Body of pancreas (tissue), 4 donors: ENCODE results near the gene ZNF441. TPM values are rescaled to one million over a fixed set of nuclear protein-coding genes. Genes with fewer than 3 reads are reported as not detected.

ENCODE experiments used
- ATAC-seq: fragments of 150-250 bp; one replicate; pipeline ENCODE4 v1.9.1; 2016
- DNase-seq, 4 donors: peaks; one replicate each; pipeline ENCODE4 v3.0.0-alpha.2; 2019
- H3K27ac ChIP-seq, 4 donors: fragments of 200-600 bp; sonication (generic); 1 replicate in 3 of 4; 2 replicates in 1 of 4; pipeline versions ENCODE4 v1.5.1 to v1.6.1; 2016 to 2019; ENCODE audit warnings: mild to moderate bottlenecking in 1 of 4, mixed read lengths in 1 of 4, moderate library complexity in 1 of 4
- H3K27me3 ChIP-seq, 2 donors: fragments of 200-600 bp; sonication (generic); one replicate each; pipeline ENCODE4 v1.6.0; 2016; ENCODE audit warnings: mild to moderate bottlenecking in 1 of 2
- H3K36me3 ChIP-seq, 2 donors: fragments of 200-600 bp; sonication (generic); replicated peaks in 1 of 2; 2 replicates each; pipeline ENCODE4 v1.5.1; 2016; ENCODE audit warnings: low read depth in 2 of 2; ENCODE audit not compliant: insufficient read depth in 1 of 2
- H3K4me1 ChIP-seq: fragments of 200-600 bp; sonication (generic); one replicate; pipeline ENCODE4 v1.6.0; 2016
- H3K4me3 ChIP-seq, 2 donors: fragments of 200-600 bp; sonication (generic); 1 replicate in 1 of 2; 2 replicates in 1 of 2; pipeline ENCODE4 v1.5.1; 2016 to 2019
- H3K9me3 ChIP-seq, 3 donors: fragments of 200-600 bp; sonication (generic); 1 replicate in 2 of 3; 2 replicates in 1 of 3; pipeline ENCODE4 v1.5.1; 2016
- CTCF ChIP-seq, 7 experiments: fragments of 450-650 bp in 4 of 7; fragments of 200-600 bp in 3 of 7; sonication (generic) in 3 of 7; IDR thresholded peaks; one replicate each; pipeline ENCODE4 v1.5.1; 2016 to 2019; ENCODE audit warnings: antibody characterized with exemption in 7 of 7
- POLR2A ChIP-seq, 3 donors: fragments of 450-650 bp; IDR thresholded peaks; one replicate each; pipeline ENCODE4 v1.6.1; 2016; ENCODE audit warnings: antibody characterized with exemption in 3 of 3, mild to moderate bottlenecking in 2 of 3
- WGBS, 2 donors: methylation state at CpG; one replicate each; pipeline ENCODE4 v1.1.5; 2017; 5-methylcytosine and 5-hydroxymethylcytosine counted together
- intact Hi-C: fragments of 100-400 bp; cut with DNase I; formaldehyde crosslinking; loops from one replicate; pipeline ENCODE4 v1.15.1; 2023
- total RNA-seq, 2 donors: library from RNA; depleted of rRNA; stranded (reverse); fragments of >200 nt; gene quantifications; one replicate each; pipeline ENCODE4 v1.1.0, GENCODE V29; 2016

The ZNF441 gene
- total RNA-seq, 2 donors from 2014 or later = 7.3 to 13.8 TPM

GRCh38 chr19:11783767-11784166, 17.0 kb downstream of the ZNF441 start:
- H3K36me3 ChIP-seq = peaks cover 24 to 30% of the 10 kb centered on the region in 2 donors
- ATAC-seq = no peak
- 96 to 100% methylated on average over 1 of the region's 1 CpG for WGBS, 2 donors
- no peaks in the 10 kb centered on the region for H3K27me3 ChIP-seq
- intact Hi-C loops = loop anchor here (10.0 kb wide), 1 partner anchor 211 kb away; no protein-coding TSS in a partner anchor
- DNase-seq = no peak
- H3K4me1 ChIP-seq = no peaks in the 10 kb centered on the region
- H3K9me3 ChIP-seq = peaks cover 0 to 84% (median 0%) of the 10 kb centered on the region in 3 donors
- TF ChIP-seq POLR2A (IDR thresholded peaks at IDR 0.05) (no peak), CTCF (IDR thresholded peaks at IDR 0.05) (no peak)
- H3K4me3 ChIP-seq = no peak overlapping the region
- no peak overlapping the region for H3K27ac ChIP-seq

- no peak for ATAC-seq
Measured at GRCh38 chr19:11784356-11784755, 17.6 kb downstream of the ZNF441 start.

GRCh38 chr19:11787536-11787935, 20.7 kb downstream of the ZNF441 start:
- 70 to 84% methylated on average over 3 of the region's 3 CpGs for WGBS, 2 donors

More at GRCh38 chr19:11784356-11784755, 17.6 kb downstream of the ZNF441 start:
- DNase-seq = no peak
- Histone ChIP-seq H3K36me3 (peaks cover 23 to 24% of the 10 kb centered on the region in 2 donors), H3K9me3 (peaks cover 0 to 83% (median 0%) of the 10 kb centered on the region in 3 donors), H3K4me3 (no peak overlapping the region), H3K27ac (no peak overlapping the region), H3K4me1 (no peaks in the 10 kb centered on the region), H3K27me3 (no peaks in the 10 kb centered on the region)
- 96% methylated on average over 3 of the region's 3 CpGs for WGBS, 2 donors
- TF ChIP-seq CTCF (IDR thresholded peaks at IDR 0.05) (no peak), POLR2A (IDR thresholded peaks at IDR 0.05) (no peak)
- intact Hi-C loops = loop anchor here (10.0 kb wide), 1 partner anchor 210 kb away; no protein-coding TSS in a partner anchor

GRCh38 chr19:11792942-11793341, 26.1 kb downstream of the ZNF441 start:
- H3K36me3 ChIP-seq = no peaks in the 10 kb centered on the region
- no peaks in the 10 kb centered on the region for H3K27me3 ChIP-seq
- no peak overlapping the region for H3K4me3 ChIP-seq
- H3K9me3 ChIP-seq = peaks cover 0 to 23% (median 0%) of the 10 kb centered on the region in 3 donors
- no peak for ATAC-seq
- H3K27ac ChIP-seq = no peak overlapping the region
- no peak for TF ChIP-seq POLR2A (IDR thresholded peaks at IDR 0.05)
- TF ChIP-seq CTCF (IDR thresholded peaks at IDR 0.05) = no peak
- intact Hi-C loops = no loop called here
- DNase-seq = no peak
- H3K4me1 ChIP-seq = peaks cover 10% of the 10 kb centered on the region

More at GRCh38 chr19:11787536-11787935, 20.7 kb downstream of the ZNF441 start:
- Histone ChIP-seq H3K4me3 (no peak overlapping the region), H3K27ac (no peak overlapping the region), H3K27me3 (no peaks in the 10 kb centered on the region), H3K9me3 (peaks cover 0 to 64% (median 0%) of the 10 kb centered on the region in 3 donors), H3K4me1 (no peaks in the 10 kb centered on the region), H3K36me3 (no peaks in the 10 kb centered on the region)
- no peak for TF ChIP-seq CTCF (IDR thresholded peaks at IDR 0.05)
- TF ChIP-seq POLR2A (IDR thresholded peaks at IDR 0.05) = no peak
- intact Hi-C loops = loop anchor here (10.0 kb wide), 1 partner anchor 207 kb away; no protein-coding TSS in a partner anchor
- DNase-seq = no peak
- ATAC-seq = no peak

GRCh38 chr19:11797491-11797890, 30.7 kb downstream of the ZNF441 start:
- intact Hi-C loops = no loop called here

More at GRCh38 chr19:11797491-11797890, 30.7 kb downstream of the ZNF441 start:
- H3K36me3 ChIP-seq = no peaks in the 10 kb centered on the region
- DNase-seq (peak; percentile 94 to 97 (median 97)), ATAC-seq (peak; percentile 94)
- peaks cover 17% of the 10 kb centered on the region for H3K4me1 ChIP-seq
- peak overlapping the region; percentile 43 to 90 (median 84) for H3K27ac ChIP-seq
- H3K27me3 ChIP-seq = no peaks in the 10 kb centered on the region
- TF ChIP-seq POLR2A (IDR thresholded peaks at IDR 0.05) = no peak
- peak; percentile 82 to 98 (median 94) for TF ChIP-seq CTCF (IDR thresholded peaks at IDR 0.05)
- no peaks in the 10 kb centered on the region for H3K9me3 ChIP-seq
- WGBS, 2 donors = 1 to 6% methylated on average over 7 to 8 of the region's 8 CpGs
- H3K4me3 ChIP-seq = no peak overlapping the region
